Gastroesophageal sphincter (tissue), 4 donors: ENCODE measurements around the gene GJA4. TPM values are rescaled to one million over a fixed set of nuclear protein-coding genes. Genes with fewer than 3 reads are reported as not detected.

Experiments
- ATAC-seq: fragments of 150-250 bp; one replicate; pipeline ENCODE4 v1.9.1; 2016; ENCODE audit warnings: mild to moderate bottlenecking, moderate library complexity
- H3K27ac ChIP-seq, 4 donors: fragments of 200-600 bp; sonication (generic) in 3 of 4; 1 replicate in 3 of 4; 2 replicates in 1 of 4; pipeline ENCODE4 v1.5.1; 2016 to 2019
- H3K27me3 ChIP-seq: fragments of 200-600 bp; sonication (generic); one replicate; pipeline ENCODE4 v1.5.1; 2019
- H3K36me3 ChIP-seq, 2 donors: fragments of 200-600 bp; sonication (generic); one replicate each; pipeline ENCODE4 v1.5.1; 2019; ENCODE audit warnings: control low read depth in 1 of 2
- H3K4me1 ChIP-seq, 3 donors: fragments of 200-600 bp; sonication (generic); 1 replicate in 2 of 3; 2 replicates in 1 of 3; pipeline ENCODE4 v1.5.1; 2016 to 2019; ENCODE audit warnings: control low read depth in 2 of 3
- H3K4me3 ChIP-seq, 2 donors: fragments of 200-600 bp; sonication (generic); one replicate each; pipeline ENCODE4 v1.5.1; 2019; ENCODE audit warnings: mild to moderate bottlenecking in 1 of 2, moderate library complexity in 1 of 2
- H3K9me3 ChIP-seq, 3 donors: fragments of 200-600 bp; sonication (generic); one replicate each; pipeline ENCODE4 v1.5.1; 2017 to 2019; ENCODE audit warnings: control low read depth in 2 of 3
- CTCF ChIP-seq, 4 experiments: fragments of 200-600 bp in 2 of 4; fragments of 450-650 bp in 2 of 4; sonication (generic) in 1 of 4; IDR thresholded peaks; one replicate each; pipeline ENCODE4 v1.5.1; 2017 to 2019; ENCODE audit warnings: antibody characterized with exemption in 4 of 4, mild to moderate bottlenecking in 2 of 4, moderate library complexity in 2 of 4
- EP300 ChIP-seq: sonication (generic); formaldehyde crosslinking; IDR thresholded peaks from one replicate; pipeline ENCODE4 v1.6.1; 2017; ENCODE audit warnings: antibody characterized with exemption, mild to moderate bottlenecking
- POLR2A ChIP-seq, 2 donors: fragments of 450-650 bp; IDR thresholded peaks; one replicate each; pipeline ENCODE4 v1.6.1; 2017; ENCODE audit warnings: antibody characterized with exemption in 2 of 2, mild to moderate bottlenecking in 2 of 2, moderate library complexity in 1 of 2
- POLR2AphosphoS5 ChIP-seq: sonication (generic); formaldehyde crosslinking; IDR thresholded peaks from one replicate; pipeline ENCODE4 v1.6.1; 2017; ENCODE audit warnings: antibody characterized with exemption
- WGBS, 2 donors: methylation state at CpG; one replicate each; pipeline ENCODE4 v1.1.5; 2018; ENCODE audit warnings: low coverage in 1 of 2; 5-methylcytosine and 5-hydroxymethylcytosine counted together
- total RNA-seq, 4 donors: library from RNA; depleted of rRNA; stranded (reverse); fragments of >200 nt; gene quantifications; one replicate each; pipeline ENCODE4 v1.1.0, GENCODE V29; 2016

GJA4 gene
- total RNA-seq, 4 donors from 2014 or later = 8.6 to 27.0 (median 18.4) TPM

- 38 to 44% methylated on average over 8 to 17 of the region's 18 CpGs for WGBS, 2 donors
- no peak for TF ChIP-seq POLR2A (IDR thresholded peaks at IDR 0.05)
- TF ChIP-seq EP300 = no peak
- TF ChIP-seq POLR2AphosphoS5 = no peak
- TF ChIP-seq CTCF (IDR thresholded peaks at IDR 0.05) = no peak
- Histone ChIP-seq H3K4me1 (peaks cover 0 to 5% (median 0%) of the 10 kb centered on the region in 3 donors), H3K4me3 (no peak overlapping the region), H3K27me3 (peaks cover 46% of the 10 kb centered on the region), H3K36me3 (no peaks in the 10 kb centered on the region), H3K9me3 (no peaks in the 10 kb centered on the region), H3K27ac (no peak overlapping the region)
- no peak for ATAC-seq
Observed at GRCh38 chr1:34746785-34747637, 45.8 kb upstream of the GJA4 start.

GRCh38 chr1:34747638-34747941, 45.2 kb upstream of the GJA4 start:
- H3K27me3 ChIP-seq = peaks cover 40% of the 10 kb centered on the region
- no peak overlapping the region for H3K4me3 ChIP-seq
- WGBS, 2 donors = 50% methylated on average over 6 of the region's 6 CpGs; no CpG with 5 or more reads in 1 of the 2 donors
- H3K27ac ChIP-seq = no peak overlapping the region
- no peaks in the 10 kb centered on the region for H3K9me3 ChIP-seq
- no peak for TF ChIP-seq CTCF (IDR thresholded peaks at IDR 0.05)
- no peak for TF ChIP-seq POLR2A (IDR thresholded peaks at IDR 0.05)
- no peak for TF ChIP-seq POLR2AphosphoS5
- no peak for TF ChIP-seq EP300
- peaks cover 0 to 3% (median 0%) of the 10 kb centered on the region in 3 donors for H3K4me1 ChIP-seq
- no peaks in the 10 kb centered on the region for H3K36me3 ChIP-seq
- ATAC-seq = no peak

- Histone ChIP-seq H3K27ac (no peak overlapping the region), H3K9me3 (no peaks in the 10 kb centered on the region), H3K36me3 (no peaks in the 10 kb centered on the region), H3K4me3 (no peak overlapping the region), H3K4me1 (no peaks in the 10 kb centered on the region), H3K27me3 (peaks cover 39% of the 10 kb centered on the region)
- TF ChIP-seq EP300 (no peak), POLR2AphosphoS5 (no peak)
- no peak for ATAC-seq
- 13 to 63% methylated on average over 3 to 4 of the region's 8 CpGs for WGBS, 2 donors
Observed at GRCh38 chr1:34749992-34750391, 42.8 kb upstream of the GJA4 start.

- no peak for TF ChIP-seq EP300
- TF ChIP-seq POLR2A (IDR thresholded peaks at IDR 0.05) = no peak
- TF ChIP-seq POLR2AphosphoS5 = no peak
- TF ChIP-seq CTCF (IDR thresholded peaks at IDR 0.05) = no peak
- 83 to 100% methylated on average over 2 to 4 of the region's 5 CpGs for WGBS, 2 donors
- Histone ChIP-seq H3K9me3 (no peaks in the 10 kb centered on the region), H3K4me1 (no peaks in the 10 kb centered on the region), H3K27me3 (peaks cover 46% of the 10 kb centered on the region), H3K4me3 (no peak overlapping the region), H3K36me3 (no peaks in the 10 kb centered on the region), H3K27ac (no peak overlapping the region)
- ATAC-seq = no peak
Observed at GRCh38 chr1:34750610-34751009, 42.2 kb upstream of the GJA4 start.

GRCh38 chr1:34753163-34753562, 39.6 kb upstream of the GJA4 start:
- Histone ChIP-seq H3K4me1 (no peaks in the 10 kb centered on the region), H3K27ac (no peak overlapping the region), H3K36me3 (no peaks in the 10 kb centered on the region), H3K9me3 (no peaks in the 10 kb centered on the region), H3K27me3 (peaks cover 41% of the 10 kb centered on the region), H3K4me3 (no peak overlapping the region)
- TF ChIP-seq CTCF (IDR thresholded peaks at IDR 0.05) (no peak), EP300 (no peak), POLR2A (IDR thresholded peaks at IDR 0.05) (no peak), POLR2AphosphoS5 (no peak)
- ATAC-seq = no peak
- 67 to 75% methylated on average over 1 to 3 of the region's 3 CpGs for WGBS, 2 donors
